DMS114 treated with DMSO at 0.1 percent for 48 hours (cell line): ENCODE data around the gene ZNF385D.

Experiments used
- DNase-seq: peaks from one replicate; lab custom pipeline; 2025; ENCODE audit not compliant: unreplicated experiment; lab: John Stamatoyannopoulos, UW

ZNF385D gene

DNA sequence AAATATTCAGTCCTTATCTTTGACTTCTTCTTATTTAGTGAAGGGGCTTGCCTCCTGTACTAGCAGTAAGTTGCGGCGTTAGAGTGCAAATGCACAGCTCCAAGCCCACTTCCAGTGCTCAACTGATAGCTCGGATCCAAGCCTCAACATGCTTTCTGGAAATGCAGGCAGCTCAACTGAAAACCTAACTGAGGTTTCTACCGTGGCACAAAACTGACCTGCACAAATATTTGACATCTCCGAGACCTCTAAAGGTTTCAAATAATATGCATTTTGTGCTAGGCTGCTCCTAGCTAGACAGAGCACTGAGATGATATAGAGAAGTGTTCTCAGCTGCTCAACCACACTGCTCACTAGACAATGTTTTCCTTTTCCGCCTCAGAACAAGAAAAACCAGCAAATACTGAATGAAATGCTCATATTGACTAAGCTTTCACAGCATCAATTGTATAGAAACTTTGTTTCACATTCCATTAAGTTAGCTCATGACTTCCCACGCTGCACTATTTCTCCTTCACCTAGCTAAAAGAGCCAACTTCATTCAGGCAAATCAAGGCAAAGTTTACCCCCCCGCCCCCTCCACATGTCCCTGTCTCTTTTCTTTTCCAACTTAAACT, 822 bp downstream of the ZNF385D start:
- DNase-seq = no peak

DNA sequence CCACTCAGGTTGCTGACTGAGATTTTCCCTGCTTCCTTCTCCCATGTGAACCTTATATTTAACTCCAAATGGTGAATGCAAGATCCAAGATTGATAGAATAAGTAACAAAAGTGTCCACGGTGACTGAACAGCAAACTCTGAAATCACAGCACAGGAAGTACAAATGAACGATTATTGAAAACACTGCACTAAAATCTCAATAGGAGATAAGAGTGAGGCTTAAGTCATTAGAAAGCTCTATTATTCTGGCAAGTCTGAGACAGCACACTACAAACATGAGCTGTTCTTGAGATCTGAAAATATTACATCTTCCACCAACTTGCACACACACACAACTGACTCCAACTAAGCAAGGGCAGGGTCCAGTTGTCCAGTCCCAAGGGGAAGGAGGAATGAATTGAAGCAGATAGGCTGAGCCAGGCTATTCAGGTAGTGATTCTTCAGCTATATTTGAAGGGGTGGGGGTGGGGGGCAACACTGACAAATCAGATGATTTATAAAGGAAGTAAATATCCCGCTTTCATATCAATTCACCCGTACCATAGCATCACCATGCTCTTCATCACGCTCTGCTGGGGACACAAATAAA, 2.9 kb downstream of the ZNF385D start:
- DNase-seq = no peak

DNA sequence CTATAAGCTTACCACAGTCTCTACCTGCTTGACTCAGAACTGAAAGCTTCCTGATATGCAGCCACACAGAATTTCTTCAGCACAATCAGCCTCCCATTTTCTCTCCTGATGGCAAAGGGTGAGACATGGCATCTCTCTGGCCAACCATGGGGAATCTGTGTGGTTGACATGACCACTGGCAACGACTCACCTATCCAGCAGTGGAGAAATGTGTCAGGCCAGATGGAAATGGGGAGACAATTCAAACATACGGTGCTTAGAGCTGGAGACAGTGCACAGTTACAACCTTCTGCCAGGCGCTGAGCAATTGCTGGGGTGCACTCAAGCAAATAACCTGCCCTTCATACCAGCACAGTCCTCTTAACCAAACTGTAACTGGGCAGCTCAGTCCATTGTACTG, 3.6 kb downstream of the ZNF385D start:
- no peak for DNase-seq

DNA sequence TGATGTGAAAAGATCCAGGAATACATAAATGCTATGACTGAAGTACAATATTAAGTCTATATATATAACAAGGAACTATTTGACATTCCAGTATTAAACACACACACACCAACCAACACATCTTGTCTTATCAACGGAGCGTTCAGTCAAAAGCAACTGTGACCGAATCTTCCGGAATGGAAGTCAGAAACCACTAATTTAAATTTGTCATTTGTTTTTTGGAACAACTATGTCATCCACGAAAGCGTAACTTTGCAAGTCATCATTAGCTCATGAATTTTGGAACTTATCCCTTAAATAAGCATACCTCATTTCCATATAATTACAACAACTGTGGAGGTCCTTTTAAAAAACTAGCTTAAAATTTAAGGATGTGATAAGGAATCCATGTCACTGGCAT, 5.0 kb downstream of the ZNF385D start:
- no peak for DNase-seq

DNA sequence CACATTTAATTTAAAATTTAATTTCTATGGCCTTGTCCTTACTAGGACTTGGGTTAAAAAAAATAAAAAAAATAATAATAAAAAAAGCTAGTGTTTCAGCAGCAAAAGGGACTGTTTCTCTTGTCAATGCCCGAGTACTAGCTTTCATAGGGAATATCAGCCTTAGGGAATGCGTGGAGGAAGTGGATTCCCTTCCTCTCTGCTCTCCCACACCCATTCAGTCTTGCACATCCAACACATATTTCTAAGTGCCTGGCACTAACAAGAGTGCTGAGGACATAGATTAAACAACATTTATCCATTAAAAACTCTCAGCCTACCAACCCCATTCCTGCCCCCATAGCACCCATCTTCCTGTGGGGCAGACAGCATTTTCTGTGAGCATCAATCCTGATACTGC, 6.2 kb downstream of the ZNF385D start:
- no peak for DNase-seq

DNA sequence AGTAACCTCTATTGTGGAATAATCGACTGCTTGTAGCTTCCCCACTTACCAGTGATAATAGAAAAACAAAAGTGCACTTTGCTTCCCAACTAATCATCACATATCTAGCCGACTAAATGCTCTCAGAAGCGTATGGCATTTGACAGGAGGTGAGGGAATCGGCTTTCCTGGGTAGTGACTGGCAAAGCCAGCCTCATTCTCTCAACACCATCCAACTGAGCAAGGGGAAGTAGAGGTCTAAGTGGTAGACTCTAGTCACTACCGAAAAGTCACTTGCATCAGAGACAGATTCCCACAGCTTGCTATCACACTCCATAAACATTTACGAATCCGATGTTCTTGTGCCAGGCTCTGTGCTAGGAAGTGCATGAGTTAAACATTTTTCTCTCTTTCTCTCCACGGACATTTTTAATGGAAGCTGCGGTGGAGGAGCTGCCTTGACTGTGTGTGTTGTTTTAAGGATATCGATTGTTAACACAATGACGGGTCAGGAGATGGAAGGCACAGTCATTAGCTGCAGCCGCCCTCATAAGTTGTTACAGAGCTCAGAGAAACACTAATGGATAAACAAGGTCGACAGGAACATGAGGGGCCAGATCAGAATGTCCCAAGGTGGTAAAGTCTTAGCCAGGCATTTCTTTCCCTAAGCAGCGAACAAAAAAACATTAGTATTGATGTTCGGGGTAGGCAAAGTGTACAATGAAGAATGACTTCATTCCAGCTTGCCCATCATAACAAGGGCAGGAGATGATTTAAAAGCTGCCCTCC, 11.9 kb downstream of the ZNF385D start:
- DNase-seq = no peak

DNA sequence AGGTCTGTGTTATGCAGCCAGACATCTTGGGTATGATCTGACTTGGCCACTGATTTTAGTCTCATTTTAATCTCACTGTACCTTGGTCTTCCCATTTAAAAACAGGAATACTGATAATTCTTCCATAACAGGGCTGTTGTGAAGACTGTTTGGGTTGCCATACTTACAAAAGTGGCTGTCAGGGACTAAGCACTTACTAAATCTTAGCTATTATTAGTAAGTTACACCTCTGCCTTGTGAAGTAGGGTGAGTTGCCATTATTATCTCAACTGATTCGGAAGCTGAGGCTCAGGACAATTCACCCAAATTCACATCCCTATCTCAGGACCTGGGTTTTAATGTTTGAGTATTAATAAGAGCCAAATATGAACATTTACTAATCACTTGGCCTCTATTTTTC, 12.7 kb downstream of the ZNF385D start:
- DNase-seq = no peak

DNA sequence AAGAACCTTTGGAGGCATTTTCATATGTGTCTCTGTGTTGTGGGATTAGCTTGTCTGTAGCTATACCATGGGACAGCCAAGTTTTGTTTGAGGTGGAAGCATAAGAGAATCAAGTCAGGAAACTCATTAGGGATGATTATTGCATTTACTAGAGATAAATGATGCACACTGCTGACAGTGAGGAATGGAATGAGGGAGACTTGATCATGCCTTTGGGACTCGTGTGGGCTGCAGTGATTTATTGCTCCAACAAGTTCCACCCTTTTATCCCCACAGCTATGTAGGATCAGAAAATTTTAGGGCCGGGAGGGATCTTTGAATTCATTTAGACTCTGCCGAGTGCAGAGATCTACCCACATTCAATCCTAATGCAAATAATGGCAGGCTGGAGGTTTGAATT, 16.3 kb downstream of the ZNF385D start:
- DNase-seq = no peak

DNA sequence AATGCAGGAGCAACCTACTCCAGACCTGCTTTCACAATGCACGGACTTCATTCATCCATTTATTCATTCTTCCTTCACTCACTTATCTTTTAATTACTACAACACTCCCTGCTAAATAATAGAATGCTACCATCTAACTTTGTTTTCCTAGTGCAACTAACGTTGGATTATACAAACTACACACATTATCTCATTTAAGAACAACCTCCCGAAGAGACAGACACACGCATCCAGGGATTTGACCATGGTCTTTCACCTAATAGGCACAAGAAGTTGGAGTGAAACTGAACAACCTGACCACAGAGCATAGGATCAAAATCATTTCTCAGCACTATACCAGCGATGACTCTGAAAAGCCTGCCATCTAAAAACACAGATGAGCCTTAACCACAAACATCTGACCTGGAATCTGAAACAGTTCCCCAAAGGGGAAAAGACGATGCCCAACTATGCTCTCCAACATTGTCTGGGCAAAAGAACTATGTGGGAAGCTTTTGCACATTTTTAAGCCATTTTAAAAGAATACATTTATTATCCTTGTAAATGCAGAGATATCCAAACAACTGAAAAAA, 21.0 kb downstream of the ZNF385D start:
- no peak for DNase-seq

DNA sequence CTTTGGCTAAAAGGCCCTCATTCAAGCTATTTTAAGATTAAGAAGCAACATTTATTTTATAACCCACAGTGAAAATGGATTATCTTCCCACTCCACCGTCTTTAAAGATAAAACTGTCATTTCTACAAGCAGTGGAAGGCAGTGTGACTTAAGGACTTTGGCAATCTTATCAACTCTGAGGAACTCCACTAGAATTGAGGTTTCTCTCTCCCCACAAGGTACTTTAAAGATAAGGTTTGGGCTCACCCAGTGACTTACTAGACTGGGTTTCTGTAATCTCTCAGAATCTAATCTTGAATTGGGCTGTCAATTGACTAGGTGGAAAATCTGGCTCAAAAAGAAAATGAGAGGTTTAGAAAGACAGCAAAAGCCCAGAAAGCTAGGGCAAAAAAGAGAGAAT, 21.7 kb downstream of the ZNF385D start:
- DNase-seq = no peak

DNA sequence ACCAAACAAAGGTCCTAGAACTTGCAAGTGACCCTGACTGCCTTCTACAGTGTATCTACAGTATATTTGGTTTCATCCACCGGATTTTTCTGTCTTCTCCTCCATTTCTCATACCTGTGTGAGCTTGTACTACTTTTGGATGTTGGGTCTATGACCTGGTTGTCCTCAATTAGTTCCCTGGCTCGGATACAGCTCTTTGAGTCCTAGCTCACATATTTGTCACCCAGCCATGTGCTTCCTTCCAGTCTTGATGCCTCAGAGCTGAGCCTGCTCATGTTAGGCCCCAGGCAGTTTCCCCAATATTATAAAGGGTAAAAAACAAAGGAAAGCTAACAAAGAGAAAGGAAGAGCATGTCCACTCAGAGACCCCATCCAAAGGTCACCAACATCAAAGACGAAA, 28.2 kb downstream of the ZNF385D start:
- DNase-seq = no peak

DNA sequence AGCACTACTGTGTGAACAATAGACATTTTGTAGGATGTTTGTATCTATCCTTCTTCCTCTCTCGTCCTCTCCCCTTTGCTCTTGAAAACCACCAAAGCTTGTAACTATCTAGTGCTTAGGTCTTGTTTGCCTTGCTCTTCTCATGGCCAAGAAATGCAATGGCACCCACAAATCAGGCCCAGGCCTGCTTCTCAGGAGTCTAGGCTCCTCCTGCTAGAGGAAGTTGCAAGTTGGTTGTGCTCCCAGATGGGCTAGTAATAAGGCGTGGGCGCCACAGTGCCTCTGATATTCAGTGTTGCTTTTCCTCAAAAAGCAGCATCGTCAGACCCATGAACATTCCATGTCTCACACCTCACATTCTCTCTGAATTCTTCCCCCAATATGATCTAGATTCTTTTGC, 28.7 kb downstream of the ZNF385D start:
- DNase-seq = no peak

DNA sequence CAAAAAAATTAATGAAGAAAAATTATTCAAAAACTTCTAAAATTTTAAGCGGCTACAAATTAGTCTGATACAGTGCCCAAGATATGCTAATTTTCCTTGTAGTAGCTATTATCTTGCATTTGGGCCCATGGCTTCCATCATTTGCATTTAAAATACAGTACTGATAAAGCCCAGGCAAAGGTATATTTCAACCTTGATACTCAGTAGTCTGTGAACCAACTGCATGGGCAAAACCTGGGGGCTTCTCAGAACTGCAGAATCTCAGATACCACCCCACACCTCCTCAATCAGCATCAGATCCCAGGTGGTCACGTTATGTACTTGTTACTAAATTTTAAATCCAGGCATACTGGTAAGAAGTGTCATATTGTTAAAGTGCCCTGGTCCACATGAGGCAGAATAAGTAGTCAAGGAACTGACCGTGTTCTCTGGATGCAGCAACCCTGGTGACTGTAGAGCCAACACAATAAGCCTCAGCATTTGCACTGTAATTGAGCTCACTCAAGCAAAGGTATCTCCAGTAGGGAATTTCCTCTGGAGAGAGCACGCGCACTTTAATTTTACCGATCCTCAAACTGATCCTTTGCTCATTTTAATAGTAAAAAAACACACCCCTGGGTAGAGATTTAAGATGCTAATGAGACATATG, 31.9 kb downstream of the ZNF385D start:
- DNase-seq = no peak

DNA sequence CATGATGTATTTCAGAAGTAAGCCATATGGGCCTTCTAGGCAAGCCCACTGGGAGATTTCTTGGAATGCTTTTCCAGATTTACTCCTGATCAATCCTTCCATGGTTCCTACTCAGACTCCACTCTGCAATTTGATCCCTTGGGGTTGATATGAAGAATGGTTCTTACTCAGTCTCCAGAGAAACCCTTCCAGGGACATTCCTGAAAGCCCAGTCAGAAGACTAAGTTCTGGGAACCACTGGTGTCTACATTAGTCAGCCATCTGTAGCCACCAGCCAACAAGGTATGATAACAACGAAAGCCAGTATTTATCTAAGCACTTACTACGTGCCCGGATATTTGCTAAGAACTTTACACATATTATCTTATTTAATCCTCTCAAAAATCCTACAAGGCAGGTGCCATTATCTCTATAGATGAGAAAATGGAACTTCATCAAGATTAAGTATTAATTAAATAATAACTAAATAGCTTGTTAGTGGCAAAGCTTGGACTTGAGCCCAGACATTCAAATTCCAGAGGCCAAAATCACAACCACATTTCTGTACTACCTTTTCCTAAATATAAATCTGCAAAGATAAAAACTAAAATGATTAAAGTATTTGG, 32.7 kb downstream of the ZNF385D start:
- no peak for DNase-seq

DNA sequence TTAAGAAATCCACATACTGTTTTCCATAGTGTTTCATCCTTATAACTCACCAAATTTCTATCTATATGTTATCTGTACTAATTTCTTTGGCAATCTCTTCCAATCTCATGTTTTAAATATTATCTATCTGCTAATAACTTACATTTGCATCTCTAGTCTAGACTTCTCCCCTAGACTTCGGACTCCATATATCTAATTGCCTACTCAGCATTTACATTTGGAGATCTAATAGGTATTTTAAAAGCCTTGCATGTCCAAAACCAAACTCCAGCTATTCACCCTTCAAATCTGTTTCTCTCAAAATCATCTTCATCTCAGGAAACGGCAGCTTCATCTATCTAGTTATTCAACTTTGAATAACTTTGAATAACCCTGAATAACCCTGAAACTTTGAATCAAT, 35.3 kb downstream of the ZNF385D start:
- DNase-seq = no peak

DNA sequence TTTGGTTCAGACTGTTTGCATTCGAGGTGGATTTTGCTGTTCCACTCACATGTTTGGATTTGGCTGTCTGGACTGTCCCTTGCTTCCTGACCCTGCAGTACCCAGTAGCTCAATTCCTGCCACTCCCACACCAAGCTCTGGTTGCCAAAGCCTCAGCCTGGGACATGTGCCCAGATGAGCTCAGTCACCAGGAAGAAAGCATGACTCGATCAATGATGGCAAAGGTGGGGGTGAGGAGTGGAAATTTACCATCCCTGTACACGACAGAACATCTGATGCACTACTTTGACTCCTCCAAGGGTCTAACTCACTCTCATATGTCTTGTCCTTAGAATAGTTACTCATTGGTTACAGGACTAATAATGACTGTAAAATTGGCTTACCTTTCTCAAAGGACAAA, 45.2 kb downstream of the ZNF385D start:
- no peak for DNase-seq

DNA sequence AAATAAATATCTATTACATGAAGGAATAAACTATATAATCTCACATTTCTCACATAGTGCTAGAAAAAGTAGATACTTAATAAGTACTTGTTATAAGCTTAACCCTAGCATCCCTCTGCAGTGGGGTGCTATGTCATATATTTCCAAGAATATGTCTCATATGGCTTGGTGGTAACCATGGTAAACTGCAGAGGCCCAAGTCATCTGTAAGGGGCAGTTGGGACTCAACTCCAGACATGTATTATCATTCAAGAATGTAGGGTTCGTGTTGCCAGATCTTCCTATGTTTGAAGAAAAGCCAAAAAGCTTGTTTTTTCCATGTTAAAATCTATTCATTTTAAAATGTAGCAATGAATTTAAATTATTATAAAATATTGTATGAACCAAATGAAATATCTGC, 46.2 kb downstream of the ZNF385D start:
- DNase-seq = no peak

DNA sequence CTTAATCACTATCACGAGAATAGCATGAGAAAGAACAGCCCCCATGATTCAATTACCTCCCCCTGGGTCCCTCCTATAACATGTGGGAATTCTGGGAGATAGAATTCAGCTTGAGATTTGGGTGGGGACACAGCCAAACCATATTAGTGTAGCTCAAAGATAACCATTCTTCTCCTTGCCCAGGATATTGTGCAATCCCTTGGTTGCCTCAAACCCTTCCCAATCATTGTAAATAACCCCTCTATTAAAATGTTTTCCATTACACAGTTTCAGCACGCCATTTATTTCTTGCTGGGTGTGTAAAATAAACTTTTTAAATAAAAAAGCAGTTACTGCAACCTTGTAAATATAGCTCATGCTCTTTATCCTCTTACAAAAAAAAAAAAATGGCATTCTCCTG, 47.7 kb downstream of the ZNF385D start:
- DNase-seq = no peak

DNA sequence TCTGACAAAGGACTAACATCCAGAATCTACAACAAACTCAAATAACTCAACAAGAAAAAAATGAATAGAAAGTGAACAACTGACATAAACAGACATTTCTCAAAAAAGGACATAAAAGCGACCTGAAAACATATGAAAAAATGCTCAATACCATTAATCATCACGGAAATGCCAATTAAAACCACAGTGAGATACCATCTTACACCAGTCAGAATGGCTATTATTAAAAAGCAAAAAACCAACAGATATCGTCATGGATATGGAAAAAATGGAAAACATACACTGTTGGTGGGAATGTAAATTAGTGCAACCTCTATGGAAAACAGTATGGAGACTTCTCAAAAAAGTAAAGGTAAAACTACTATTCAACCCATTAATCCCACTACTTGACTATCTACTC, 53.3 kb downstream of the ZNF385D start:
- no peak for DNase-seq

DNA sequence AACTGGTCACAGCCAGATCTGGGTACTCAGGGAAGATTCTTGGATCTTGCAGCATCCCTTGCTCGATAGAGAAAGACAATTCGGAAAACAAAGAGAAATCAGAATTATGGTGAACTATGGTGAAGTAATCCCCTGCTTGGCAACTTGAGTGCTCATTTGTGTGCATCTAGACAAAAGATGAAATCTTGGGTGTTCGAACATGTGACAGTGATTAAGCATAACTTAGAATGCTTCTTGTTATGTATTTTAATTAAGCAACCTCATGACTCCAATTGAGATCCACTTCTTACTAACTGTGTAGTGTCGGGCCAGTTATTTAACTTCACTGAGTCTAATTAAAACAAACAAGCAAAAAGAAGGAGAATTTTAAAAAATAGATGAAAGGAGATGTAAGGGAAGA, 56.5 kb downstream of the ZNF385D start:
- DNase-seq = no peak

DNA sequence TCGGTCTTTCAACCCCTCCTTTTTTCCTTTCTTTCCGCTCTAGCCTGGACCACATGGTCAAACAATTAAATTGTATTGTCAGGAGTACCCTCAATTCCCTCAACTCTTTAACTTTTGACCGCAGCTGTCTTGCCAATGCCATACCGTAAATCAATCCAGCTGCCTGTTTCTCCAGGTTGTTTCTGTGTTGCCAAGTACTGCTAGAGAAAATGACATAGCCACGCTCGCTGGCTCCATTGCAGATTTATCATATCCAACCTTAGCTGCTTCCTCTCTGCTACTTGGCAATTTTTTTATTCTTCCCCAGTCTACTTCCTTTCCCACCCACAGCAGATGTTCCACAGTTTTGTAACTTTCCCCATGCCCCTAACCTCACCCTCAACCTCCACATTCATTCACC, 60.0 kb downstream of the ZNF385D start:
- no peak for DNase-seq
